RWPE2 (cell line): ENCODE measurements around the gene PPM1N.

Experiments
- ATAC-seq: fragments of 200-7000 bp; cut with Tn5 transposase; 3 replicates; pipeline ENCODE4 v1.9.1; 2021; ENCODE audit warnings: low read depth
- DNase-seq: peaks from one replicate; pipeline ENCODE4 v3.0.0-alpha.2; 2020; ENCODE audit warnings: low spot score
- H3K27ac ChIP-seq: fragments of 450-650 bp; 2 replicates; pipeline ENCODE4 v1.5.1; 2017; ENCODE audit warnings: mild to moderate bottlenecking; ENCODE audit not compliant: poor library complexity, severe bottlenecking
- H3K27me3 ChIP-seq: fragments of 250-450 bp; sonication (Bioruptor Pico); 2 replicates; pipeline ENCODE4 v1.5.1; 2021; ENCODE audit warnings: mild to moderate bottlenecking, moderate library complexity; ENCODE audit not compliant: insufficient read depth, poor library complexity, severe bottlenecking
- H3K36me3 ChIP-seq: fragments of 250-450 bp; sonication (Bioruptor Pico); 2 replicates; pipeline ENCODE4 v1.5.1; 2020; ENCODE audit warnings: low read depth, mild to moderate bottlenecking, moderate library complexity
- H3K4me1 ChIP-seq: fragments of 250-450 bp; sonication (Bioruptor Pico); 2 replicates; pipeline ENCODE4 v1.5.1; 2021; ENCODE audit warnings: mild to moderate bottlenecking, moderate library complexity; ENCODE audit not compliant: insufficient read depth, poor library complexity, severe bottlenecking
- H3K4me3 ChIP-seq: fragments of 250-450 bp; sonication (Bioruptor Pico); 2 replicates; pipeline ENCODE4 v1.5.1; 2021; ENCODE audit warnings: mild to moderate bottlenecking, moderate library complexity; ENCODE audit not compliant: severe bottlenecking
- H3K9me3 ChIP-seq: fragments of 250-450 bp; sonication (Bioruptor Pico); 2 replicates; pipeline ENCODE4 v1.5.1; 2021; ENCODE audit warnings: mild to moderate bottlenecking, moderate library complexity; ENCODE audit not compliant: severe bottlenecking
- TF ChIP-seq, protein P1 (sequence below): fragments of 450-650 bp; IDR thresholded peaks from one replicate; pipeline ENCODE4 v1.5.1; 2017; ENCODE audit warnings: mild to moderate bottlenecking, moderate library complexity; ENCODE audit not compliant: poor library complexity, severe bottlenecking

Gene PPM1N

GRCh38 chr19:45515081-45515624, 16.9 kb downstream of the PPM1N start:
- Histone ChIP-seq H3K4me1 (peaks cover 17% of the 10 kb centered on the region), H3K27ac (peak overlapping the region; percentile 45), H3K4me3 (no peak overlapping the region), H3K27me3 (no peaks in the 10 kb centered on the region), H3K36me3 (peaks cover 78% of the 10 kb centered on the region), H3K9me3 (no peaks in the 10 kb centered on the region)
- TF ChIP-seq, protein P1, sequence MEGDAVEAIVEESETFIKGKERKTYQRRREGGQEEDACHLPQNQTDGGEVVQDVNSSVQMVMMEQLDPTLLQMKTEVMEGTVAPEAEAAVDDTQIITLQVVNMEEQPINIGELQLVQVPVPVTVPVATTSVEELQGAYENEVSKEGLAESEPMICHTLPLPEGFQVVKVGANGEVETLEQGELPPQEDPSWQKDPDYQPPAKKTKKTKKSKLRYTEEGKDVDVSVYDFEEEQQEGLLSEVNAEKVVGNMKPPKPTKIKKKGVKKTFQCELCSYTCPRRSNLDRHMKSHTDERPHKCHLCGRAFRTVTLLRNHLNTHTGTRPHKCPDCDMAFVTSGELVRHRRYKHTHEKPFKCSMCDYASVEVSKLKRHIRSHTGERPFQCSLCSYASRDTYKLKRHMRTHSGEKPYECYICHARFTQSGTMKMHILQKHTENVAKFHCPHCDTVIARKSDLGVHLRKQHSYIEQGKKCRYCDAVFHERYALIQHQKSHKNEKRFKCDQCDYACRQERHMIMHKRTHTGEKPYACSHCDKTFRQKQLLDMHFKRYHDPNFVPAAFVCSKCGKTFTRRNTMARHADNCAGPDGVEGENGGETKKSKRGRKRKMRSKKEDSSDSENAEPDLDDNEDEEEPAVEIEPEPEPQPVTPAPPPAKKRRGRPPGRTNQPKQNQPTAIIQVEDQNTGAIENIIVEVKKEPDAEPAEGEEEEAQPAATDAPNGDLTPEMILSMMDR, result no peak
- no peak for ATAC-seq
- DNase-seq, result no peak

- no peak overlapping the region for H3K4me3 ChIP-seq
Measured at GRCh38 chr19:45515807-45516401, 17.7 kb downstream of the PPM1N start.

DNA sequence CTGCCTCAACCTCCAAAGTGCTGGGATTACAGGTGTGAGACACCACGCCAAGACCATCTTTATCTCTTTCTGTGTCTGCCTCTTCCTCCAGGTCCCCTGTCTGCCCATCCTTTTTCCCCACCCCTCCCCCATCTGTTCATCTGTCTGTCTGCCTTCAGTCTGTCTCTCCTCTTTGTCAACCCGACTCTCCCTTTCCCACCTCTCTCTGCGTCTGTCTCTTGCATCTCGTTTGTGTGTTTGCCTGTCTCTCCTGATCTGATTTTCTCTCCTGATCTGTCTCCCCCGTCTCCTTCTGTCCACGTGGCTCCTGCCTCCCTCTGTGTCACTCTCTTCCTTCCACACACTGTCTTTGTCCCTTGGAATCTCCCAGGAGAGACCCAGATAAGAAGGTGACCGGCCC, 19.0 kb downstream of the PPM1N start:
- DNase-seq (no peak), ATAC-seq (no peak)
- TF ChIP-seq, protein P1, result no peak
- Histone ChIP-seq H3K4me3 (no peak overlapping the region), H3K4me1 (peaks cover 17% of the 10 kb centered on the region), H3K27ac (no peak overlapping the region), H3K27me3 (no peaks in the 10 kb centered on the region), H3K36me3 (peaks cover 75% of the 10 kb centered on the region), H3K9me3 (no peaks in the 10 kb centered on the region)

More at GRCh38 chr19:45515807-45516401, 17.7 kb downstream of the PPM1N start:
- no peak for ATAC-seq
- H3K9me3 ChIP-seq, result no peaks in the 10 kb centered on the region
- TF ChIP-seq, protein P1, result no peak
- peak overlapping the region; percentile 45 for H3K27ac ChIP-seq
- H3K4me1 ChIP-seq, result peaks cover 17% of the 10 kb centered on the region
- peaks cover 79% of the 10 kb centered on the region for H3K36me3 ChIP-seq
- DNase-seq, result no peak
- H3K27me3 ChIP-seq, result no peaks in the 10 kb centered on the region

- ATAC-seq (no peak), DNase-seq (no peak)
- H3K9me3 ChIP-seq, result no peaks in the 10 kb centered on the region
- H3K27me3 ChIP-seq, result no peaks in the 10 kb centered on the region
- peaks cover 17% of the 10 kb centered on the region for H3K4me1 ChIP-seq
- H3K4me3 ChIP-seq, result no peak overlapping the region
- TF ChIP-seq, protein P1, result no peak
- H3K27ac ChIP-seq, result no peak overlapping the region
- peaks cover 73% of the 10 kb centered on the region for H3K36me3 ChIP-seq
Measured at GRCh38 chr19:45517641-45518468, 19.6 kb downstream of the PPM1N start.

GRCh38 chr19:45518469-45518826, 20.2 kb downstream of the PPM1N start:
- Histone ChIP-seq H3K4me1 (peaks cover 17% of the 10 kb centered on the region), H3K9me3 (no peaks in the 10 kb centered on the region), H3K27ac (no peak overlapping the region), H3K27me3 (no peaks in the 10 kb centered on the region), H3K36me3 (peaks cover 78% of the 10 kb centered on the region), H3K4me3 (no peak overlapping the region)
- ATAC-seq (no peak), DNase-seq (no peak)
- TF ChIP-seq, protein P1, result no peak
